Measurements from ENCODE around the gene TANGO6. TPM values are rescaled to one million over a fixed set of nuclear protein-coding genes. Genes with fewer than 3 reads are reported as not detected.

The TANGO6 gene
- total RNA-seq, 4 donors from 2014 or later, result 18.4 to 36.0 (median 23.3) TPM

- no peak for TF ChIP-seq CTCF (IDR thresholded peaks at IDR 0.05)
- TF ChIP-seq EP300 (IDR thresholded peaks at IDR 0.05), result no peak
- no peak for TF ChIP-seq POLR2A (IDR thresholded peaks at IDR 0.05)
- 92% methylated on average over 3 of the region's 3 CpGs for WGBS, 2 donors
- H3K4me1 ChIP-seq, result no peaks in the 10 kb centered on the region
- peaks cover 0 to 40% (median 0%) of the 10 kb centered on the region in 3 donors for H3K36me3 ChIP-seq
- H3K27me3 ChIP-seq, result no peaks in the 10 kb centered on the region
- no peak for DNase-seq (ENCODE audit: low spot score in 2 of 2)
- no peak overlapping the region for H3K27ac ChIP-seq
- H3K4me3 ChIP-seq, result no peak overlapping the region
- peaks cover 0 to 10% (median 0%) of the 10 kb centered on the region in 4 donors for H3K9me3 ChIP-seq
Measured at GRCh38 chr16:68939692-68940320, 96.5 kb downstream of the TANGO6 start.

DNA sequence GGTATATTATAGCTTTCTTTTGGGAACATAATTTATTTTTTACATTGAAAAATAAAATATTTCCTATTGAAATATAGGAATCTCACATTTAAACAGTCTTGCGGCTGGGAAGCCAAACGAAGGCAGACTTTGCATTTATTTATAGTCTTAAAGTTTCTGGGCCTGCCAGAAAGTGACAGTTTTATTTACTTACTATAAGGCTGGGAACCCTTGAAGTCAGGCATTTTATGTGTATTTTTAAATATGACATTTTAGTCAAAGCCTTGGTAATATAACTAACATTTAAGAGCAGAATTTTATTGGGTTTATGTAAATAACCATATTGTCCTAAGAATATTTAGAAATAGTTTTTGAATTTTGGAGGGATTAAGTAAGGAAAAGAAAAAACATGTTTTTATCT is 97.5 kb downstream of the TANGO6 start:
- 90 to 93% methylated on average over 2 of the region's 2 CpGs for WGBS, 2 donors
- H3K36me3 ChIP-seq, result peaks cover 0 to 46% (median 0%) of the 10 kb centered on the region in 3 donors
- H3K9me3 ChIP-seq, result peaks cover 0 to 15% (median 0%) of the 10 kb centered on the region in 4 donors

DNA sequence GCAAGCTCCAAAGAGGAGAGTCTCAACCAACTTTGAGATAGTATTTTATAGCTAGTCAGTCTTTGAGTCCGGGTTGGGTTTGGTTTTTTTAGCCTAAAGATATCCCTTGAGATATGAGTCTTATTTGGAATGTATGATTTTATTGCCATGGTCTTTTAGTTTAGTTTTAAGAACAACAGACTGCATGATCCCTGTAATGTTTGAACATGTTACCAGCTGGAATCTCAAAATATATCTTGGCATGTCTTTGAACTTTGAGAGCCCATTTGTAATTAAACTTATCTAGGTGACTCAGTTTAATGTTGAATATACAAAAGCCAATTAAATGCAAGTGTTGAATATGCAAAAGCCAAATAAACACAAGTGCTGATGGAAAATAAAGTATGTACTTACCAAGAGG is 100.6 kb downstream of the TANGO6 start:
- 55 to 56% methylated on average over 1 of the region's 1 CpG for WGBS, 2 donors
- DNase-seq (ENCODE audit: low spot score in 2 of 2), result no peak
- Histone ChIP-seq H3K36me3 (peaks cover 0 to 52% (median 0%) of the 10 kb centered on the region in 3 donors), H3K4me3 (no peak overlapping the region), H3K9me3 (peaks cover 0 to 15% (median 0%) of the 10 kb centered on the region in 4 donors), H3K27ac (no peak overlapping the region), H3K27me3 (no peaks in the 10 kb centered on the region), H3K4me1 (no peaks in the 10 kb centered on the region)
- no peak for TF ChIP-seq POLR2A (IDR thresholded peaks at IDR 0.05)

More for the DNA sequence above, 97.5 kb downstream of the TANGO6 start:
- no peak for TF ChIP-seq EP300 (IDR thresholded peaks at IDR 0.05)
- TF ChIP-seq CTCF (IDR thresholded peaks at IDR 0.05), result no peak
- no peak for TF ChIP-seq POLR2A (IDR thresholded peaks at IDR 0.05)
- H3K27me3 ChIP-seq, result no peaks in the 10 kb centered on the region
- H3K4me3 ChIP-seq, result no peak overlapping the region
- DNase-seq (ENCODE audit: low spot score in 2 of 2), result no peak
- H3K4me1 ChIP-seq, result no peaks in the 10 kb centered on the region
- no peak overlapping the region for H3K27ac ChIP-seq

DNA sequence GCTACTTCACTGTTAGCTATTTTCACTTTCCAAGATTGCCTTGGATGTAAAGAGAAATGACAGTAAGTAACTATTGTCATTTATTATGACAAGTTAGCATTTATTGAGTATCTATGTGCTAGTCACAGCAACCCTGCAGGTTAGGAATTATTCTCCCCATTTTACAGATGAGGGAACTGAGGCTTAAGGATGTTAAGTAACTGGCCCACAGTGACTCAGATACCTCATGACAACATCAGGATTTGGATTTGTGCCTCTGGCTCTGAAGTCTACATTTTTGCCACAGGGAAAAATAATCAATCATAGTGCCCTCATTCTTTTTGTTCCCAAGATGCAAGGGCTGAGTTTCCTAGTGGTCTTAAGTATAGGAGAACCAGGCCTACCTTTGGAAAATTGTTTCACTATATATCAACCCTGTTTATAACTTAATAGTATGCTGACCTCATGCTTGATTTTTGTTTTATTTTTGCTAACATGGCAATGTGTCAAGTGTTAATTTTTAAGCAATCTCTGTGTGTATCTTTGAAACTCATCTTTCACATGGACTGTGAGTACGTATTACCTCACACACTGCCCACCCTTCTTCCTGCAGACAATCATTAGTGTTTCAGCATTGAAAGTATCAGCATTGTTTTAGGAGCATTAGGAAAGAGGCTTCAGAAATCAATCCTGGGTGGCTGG is 105.0 kb downstream of the TANGO6 start:
- TF ChIP-seq CTCF (IDR thresholded peaks at IDR 0.05) (no peak), EP300 (IDR thresholded peaks at IDR 0.05) (no peak), POLR2A (IDR thresholded peaks at IDR 0.05) (no peak)
- DNase-seq (ENCODE audit: low spot score in 2 of 2), result no peak
- Histone ChIP-seq H3K9me3 (peaks cover 0 to 15% (median 0%) of the 10 kb centered on the region in 4 donors), H3K27ac (no peak overlapping the region), H3K36me3 (peaks cover 0 to 40% (median 0%) of the 10 kb centered on the region in 3 donors), H3K27me3 (no peaks in the 10 kb centered on the region), H3K4me3 (no peak overlapping the region), H3K4me1 (no peaks in the 10 kb centered on the region)
- 86 to 92% methylated on average over 1 of the region's 1 CpG for WGBS, 2 donors

GRCh38 chr16:68951991-68952877 is 108.9 kb downstream of the TANGO6 start:
- DNase-seq (ENCODE audit: low spot score in 2 of 2), result no peak
- no peak for TF ChIP-seq CTCF (IDR thresholded peaks at IDR 0.05)
- no peak for TF ChIP-seq POLR2A (IDR thresholded peaks at IDR 0.05)
- TF ChIP-seq EP300 (IDR thresholded peaks at IDR 0.05), result no peak
- Histone ChIP-seq H3K9me3 (no peaks in the 10 kb centered on the region), H3K4me3 (no peak overlapping the region), H3K36me3 (peaks cover 0 to 5% (median 0%) of the 10 kb centered on the region in 3 donors), H3K4me1 (no peaks in the 10 kb centered on the region), H3K27me3 (no peaks in the 10 kb centered on the region), H3K27ac (no peak overlapping the region)
- 54 to 70% methylated on average over 2 of the region's 2 CpGs for WGBS, 2 donors

Measured in tibial nerve (tissue), 4 donors.